Liver (tissue), 9 donors: ENCODE data around the gene CFAP70. TPM values are rescaled to one million over a fixed set of nuclear protein-coding genes. Genes with fewer than 3 reads are reported as not detected.
"Not testable (repeated sequence)": the region's sequence is repeated elsewhere in the genome, so short reads cannot be mapped to it uniquely, and the experiment has no call there.

ENCODE experiments used
- DNase-seq: peaks from one replicate; pipeline ENCODE4 v3.0.0-alpha.2; 2017; ENCODE audit warnings: low spot score
- H3K27ac ChIP-seq, 2 donors: one replicate each; pipeline ENCODE4 v1.7.0; 2013; ENCODE audit warnings: inconsistent platforms in 2 of 2, low read length in 2 of 2, control low read depth in 1 of 2, low read depth in 1 of 2, mild to moderate bottlenecking in 1 of 2
- H3K27me3 ChIP-seq, 4 donors: one replicate each; pipeline versions ENCODE4 v1.6.1 to v1.7.0; 2013; ENCODE audit warnings: low read length in 3 of 4, inconsistent platforms in 1 of 4, mild to moderate bottlenecking in 1 of 4, moderate library complexity in 1 of 4; ENCODE audit not compliant: control insufficient read depth in 4 of 4, insufficient read depth in 4 of 4
- H3K36me3 ChIP-seq, 4 donors: one replicate each; pipeline versions ENCODE4 v1.6.1 to v1.7.0; 2013; ENCODE audit warnings: low read length in 3 of 4, mild to moderate bottlenecking in 3 of 4, low read depth in 1 of 4, moderate library complexity in 1 of 4; ENCODE audit not compliant: control insufficient read depth in 4 of 4, insufficient read depth in 3 of 4
- H3K4me1 ChIP-seq, 4 donors: one replicate each; pipeline versions ENCODE4 v1.6.1 to v1.7.0; 2013; ENCODE audit warnings: low read length in 3 of 4, mild to moderate bottlenecking in 3 of 4, moderate library complexity in 1 of 4; ENCODE audit not compliant: control insufficient read depth in 4 of 4, insufficient read depth in 4 of 4
- H3K4me3 ChIP-seq, 3 donors: one replicate each; pipeline versions ENCODE4 v1.6.1 to v1.7.0; 2013; ENCODE audit warnings: low read length in 3 of 3, control low read depth in 1 of 3, low read depth in 1 of 3, mild to moderate bottlenecking in 1 of 3
- H3K9ac ChIP-seq, 2 donors: one replicate each; pipeline ENCODE4 v1.7.0; 2013; ENCODE audit warnings: low read length in 2 of 2, mild to moderate bottlenecking in 2 of 2, moderate library complexity in 2 of 2, control low read depth in 1 of 2, low read depth in 1 of 2
- H3K9me3 ChIP-seq, 4 donors: one replicate each; pipeline versions ENCODE4 v1.6.1 to v1.7.0; 2013; ENCODE audit warnings: low read length in 3 of 4; ENCODE audit not compliant: control insufficient read depth in 4 of 4
- ATF3 ChIP-seq: IDR thresholded peaks from 2 replicates; pipeline ENCODE4 v1.6.1; 2016; ENCODE audit warnings: antibody characterized with exemption
- CTCF ChIP-seq: fragments of 150-350 bp; IDR thresholded peaks from 2 replicates; pipeline ENCODE4 v1.5.1; 2017; ENCODE audit warnings: improper control_type of control experiment, low read depth, low read length; ENCODE audit not compliant: missing input control
- EGR1 ChIP-seq, 2 donors: IDR thresholded peaks; 2 replicates each; pipeline ENCODE4 v1.6.1; 2016 to 2018; ENCODE audit warnings: antibody characterized with exemption in 2 of 2, low read depth in 2 of 2
- GABPA ChIP-seq, 2 donors: IDR thresholded peaks in 1 of 2; conservative IDR thresholded peaks in 1 of 2; 2 replicates each; pipeline ENCODE4 v1.6.1; 2016; ENCODE audit warnings: antibody characterized with exemption in 2 of 2, mild to moderate bottlenecking in 1 of 2, moderate library complexity in 1 of 2
- HNF4A ChIP-seq, 2 donors: conservative IDR thresholded peaks; 2 replicates each; pipeline ENCODE4 v1.6.1; 2016; ENCODE audit warnings: antibody characterized with exemption in 2 of 2, mild to moderate bottlenecking in 2 of 2
- HNF4G ChIP-seq: IDR thresholded peaks from 2 replicates; pipeline ENCODE4 v1.6.1; 2016; ENCODE audit warnings: antibody characterized with exemption
- MAX ChIP-seq: IDR thresholded peaks from 2 replicates; pipeline ENCODE4 v1.6.1; 2016; ENCODE audit warnings: antibody characterized with exemption
- NR2F2 ChIP-seq: IDR thresholded peaks from 2 replicates; pipeline ENCODE4 v1.6.1; 2016; ENCODE audit warnings: antibody characterized with exemption
- RAD21 ChIP-seq, 2 donors: IDR thresholded peaks; 2 replicates each; pipeline ENCODE4 v1.6.1; 2016; ENCODE audit warnings: antibody characterized with exemption in 2 of 2, mild to moderate bottlenecking in 2 of 2
- RXRA ChIP-seq, 2 donors: IDR thresholded peaks; 2 replicates each; pipeline ENCODE4 v1.6.1; 2017 to 2018; ENCODE audit warnings: antibody characterized with exemption in 2 of 2, mild to moderate bottlenecking in 1 of 2
- YY1 ChIP-seq: IDR thresholded peaks from 2 replicates; pipeline ENCODE4 v1.6.1; 2016; ENCODE audit warnings: antibody characterized with exemption, mild to moderate bottlenecking
- WGBS: extraction: QIAGEN DNeasy Blood & Tissue Kit; methylation state at CpG from one replicate; pipeline ENCODE4 v1.1.7; 2013; 5-methylcytosine and 5-hydroxymethylcytosine counted together
- polyA plus RNA-seq, 2 donors: library from polyadenylated mRNA; stranded (reverse) in 1 of 2; unstranded in 1 of 2; fragments of 200-250 nt in 1 of 2; fragments of >200 nt in 1 of 2; fragmentation: Nextera tagmentation in 1 of 2; extraction: Ambion mirVana in 1 of 2; gene quantifications; one replicate each; pipeline versions ENCODE4 v1.2.1 to v1.2.3, GENCODE V29; 2013 to 2015
- total RNA-seq, 2 donors: library from RNA; depleted of rRNA; stranded (reverse); fragments of >200 nt; gene quantifications; one replicate each; pipeline ENCODE4 v1.2.3, GENCODE V29; 2014
- TF ChIP-seq, protein P1 (sequence below): IDR thresholded peaks from 2 replicates; pipeline ENCODE4 v1.6.1; 2016; ENCODE audit warnings: antibody characterized with exemption
- donor health status: healthy.
- donor health status: healthy.
- donor health status: healthy.
- donor health status: healthy.
- donor health status: healthy.

CFAP70 gene
- total and polyA plus RNA-seq, 4 donors = 0.46 to 2.3 (median 0.80) TPM

DNA sequence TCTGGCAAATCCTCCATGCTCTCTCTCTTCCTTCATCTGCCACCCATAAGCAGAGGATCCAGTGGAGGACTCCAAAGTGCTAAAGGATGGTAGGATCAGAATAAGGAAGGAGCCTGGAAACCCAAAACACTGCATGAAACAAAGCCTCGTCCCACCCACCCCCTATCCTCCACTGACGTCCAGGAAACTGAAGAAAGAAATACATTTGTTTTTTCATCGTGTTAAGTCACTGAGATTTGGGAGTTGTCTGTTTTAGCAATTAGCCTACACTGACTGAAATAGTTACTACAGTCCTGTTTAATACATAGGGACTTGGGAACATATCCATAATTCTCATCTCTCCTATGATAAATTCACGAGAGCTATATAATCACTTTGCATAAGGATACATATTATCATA lies 40.4 kb upstream of the CFAP70 start (continued):
- TF ChIP-seq ATF3 (no peak), CTCF (no peak)

GRCh38 chr10:73398024-73398423 lies 39.4 kb upstream of the CFAP70 start:
- Histone ChIP-seq H3K4me1 (no peaks in the 10 kb centered on the region), H3K9me3 (no peaks in the 10 kb centered on the region), H3K27me3 (no peaks in the 10 kb centered on the region), H3K9ac (no peak overlapping the region), H3K4me3 (no peak overlapping the region), H3K36me3 (peaks cover 9 to 37% (median 23%) of the 10 kb centered on the region in 4 donors), H3K27ac (no peak overlapping the region)
- no peak for TF ChIP-seq EGR1 (IDR thresholded peaks at IDR 0.05; ENCODE audit: low read depth in 2 of 2)
- no peak for TF ChIP-seq ATF3
- no peak for TF ChIP-seq NR2F2
- TF ChIP-seq GABPA (IDR thresholded peaks at IDR 0.05 in 1 of 2, conservative IDR thresholded peaks at IDR 0.05 in 1 of 2) = no peak
- no peak for TF ChIP-seq YY1
- TF ChIP-seq HNF4G = no peak
- no peak for TF ChIP-seq RAD21 (IDR thresholded peaks at IDR 0.05)
- no peak for TF ChIP-seq RXRA (IDR thresholded peaks at IDR 0.05)
- TF ChIP-seq HNF4A (conservative IDR thresholded peaks at IDR 0.05) = no peak
- no peak for TF ChIP-seq MAX
- TF ChIP-seq, protein P1, sequence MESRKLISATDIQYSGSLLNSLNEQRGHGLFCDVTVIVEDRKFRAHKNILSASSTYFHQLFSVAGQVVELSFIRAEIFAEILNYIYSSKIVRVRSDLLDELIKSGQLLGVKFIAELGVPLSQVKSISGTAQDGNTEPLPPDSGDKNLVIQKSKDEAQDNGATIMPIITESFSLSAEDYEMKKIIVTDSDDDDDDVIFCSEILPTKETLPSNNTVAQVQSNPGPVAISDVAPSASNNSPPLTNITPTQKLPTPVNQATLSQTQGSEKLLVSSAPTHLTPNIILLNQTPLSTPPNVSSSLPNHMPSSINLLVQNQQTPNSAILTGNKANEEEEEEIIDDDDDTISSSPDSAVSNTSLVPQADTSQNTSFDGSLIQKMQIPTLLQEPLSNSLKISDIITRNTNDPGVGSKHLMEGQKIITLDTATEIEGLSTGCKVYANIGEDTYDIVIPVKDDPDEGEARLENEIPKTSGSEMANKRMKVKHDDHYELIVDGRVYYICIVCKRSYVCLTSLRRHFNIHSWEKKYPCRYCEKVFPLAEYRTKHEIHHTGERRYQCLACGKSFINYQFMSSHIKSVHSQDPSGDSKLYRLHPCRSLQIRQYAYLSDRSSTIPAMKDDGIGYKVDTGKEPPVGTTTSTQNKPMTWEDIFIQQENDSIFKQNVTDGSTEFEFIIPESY = no peak
- no peak for TF ChIP-seq CTCF
- WGBS = 98% methylated on average over 6 of the region's 6 CpGs
- no peak for DNase-seq

- WGBS = 98% methylated on average over 3 of the region's 4 CpGs
- not testable (repeated sequence) for H3K9me3 ChIP-seq, H3K27me3 ChIP-seq, H3K9ac ChIP-seq, DNase-seq, H3K27ac ChIP-seq, H3K4me1 ChIP-seq, H3K4me3 ChIP-seq
- H3K36me3 ChIP-seq = peaks cover 14 to 50% (median 30%) of the 10 kb centered on the region in 4 donors
Measured at GRCh38 chr10:73394325-73394724, 35.7 kb upstream of the CFAP70 start.
